Smooth muscle cell (in vitro differentiated cells): Measurements from ENCODE around the gene NCAN. TPM values are rescaled to one million over a fixed set of nuclear protein-coding genes. Genes with fewer than 3 reads are reported as not detected.
"Not testable (repeated sequence)": the region's sequence is repeated elsewhere in the genome, so short reads cannot be mapped to it uniquely, and the experiment has no call there.

Experiments
- DNase-seq: peaks from one replicate; lab custom pipeline; 2025; ENCODE audit not compliant: unreplicated experiment; lab: John Stamatoyannopoulos, UW
- H2AFZ ChIP-seq: fragments of 200-600 bp; sonication (generic); 2 replicates; pipeline ENCODE4 v1.6.0; 2016; ENCODE audit warnings: antibody characterized with exemption, low read depth, mild to moderate bottlenecking
- H3F3A ChIP-seq: fragments of 200-600 bp; sonication (generic); 2 replicates; pipeline ENCODE4 v1.6.0; 2017; ENCODE audit warnings: antibody characterized with exemption, low read depth
- H3K27ac ChIP-seq: fragments of 200-600 bp; sonication (generic); 2 replicates; pipeline ENCODE4 v1.5.1; 2016; ENCODE audit warnings: low read depth, mild to moderate bottlenecking
- H3K27me3 ChIP-seq: fragments of 200-600 bp; sonication (generic); 2 replicates; pipeline ENCODE4 v1.6.1; 2016; ENCODE audit warnings: low read depth, mild to moderate bottlenecking
- H3K36me3 ChIP-seq: fragments of 200-600 bp; sonication (generic); 2 replicates; pipeline ENCODE4 v1.5.1; 2016; ENCODE audit warnings: low read depth
- H3K4me1 ChIP-seq: fragments of 200-600 bp; sonication (generic); 2 replicates; pipeline ENCODE4 v1.5.1; 2016; ENCODE audit warnings: low read depth
- H3K4me2 ChIP-seq: fragments of 200-600 bp; sonication (generic); 2 replicates; pipeline ENCODE4 v1.6.0; 2016; ENCODE audit warnings: mild to moderate bottlenecking
- H3K4me3 ChIP-seq: fragments of 200-600 bp; sonication (generic); 2 replicates; pipeline ENCODE4 v1.5.1; 2016; ENCODE audit warnings: mild to moderate bottlenecking
- H3K79me2 ChIP-seq: fragments of 200-600 bp; sonication (generic); 2 replicates; pipeline ENCODE4 v1.6.0; 2016; ENCODE audit warnings: low read depth, mild to moderate bottlenecking
- H3K9ac ChIP-seq: fragments of 200-600 bp; sonication (generic); 2 replicates; pipeline ENCODE4 v1.6.0; 2016; ENCODE audit warnings: low read depth
- H3K9me3 ChIP-seq: fragments of 200-600 bp; sonication (generic); replicated peaks from 2 replicates; pipeline ENCODE4 v1.5.1; 2016; ENCODE audit warnings: low read depth
- H4K20me1 ChIP-seq: fragments of 200-600 bp; sonication (generic); 2 replicates; pipeline ENCODE4 v1.6.0; 2016; ENCODE audit warnings: low read depth
- WGBS: methylation state at CpG from one replicate; pipeline ENCODE4 v1.1.7; 2016; ENCODE audit warnings: low lambda C conversion rate; 5-methylcytosine and 5-hydroxymethylcytosine counted together
- polyA plus RNA-seq: library from polyadenylated mRNA; unstranded; fragments of >200 nt; fragmentation: Nextera tagmentation; extraction: Ambion mirVana; gene quantifications from 2 replicates; pipeline ENCODE4 v1.2.1, GENCODE V29; 2016
- total RNA-seq: library from RNA; depleted of rRNA; stranded (reverse); fragments of >200 nt; gene quantifications from 2 replicates; pipeline ENCODE4 v1.2.3, GENCODE V29; 2014
- TF ChIP-seq, protein P1 (sequence below): fragments of 200-600 bp; sonication (generic); IDR thresholded peaks from 2 replicates; pipeline ENCODE4 v1.5.1; 2017; ENCODE audit warnings: borderline replicate concordance, mild to moderate bottlenecking, antibody characterized with exemption; ENCODE audit not compliant: insufficient read depth, poor library complexity, severe bottlenecking

Gene NCAN
- total and polyA plus RNA-seq, 2 experiments from 2014 or later = not detected

DNA sequence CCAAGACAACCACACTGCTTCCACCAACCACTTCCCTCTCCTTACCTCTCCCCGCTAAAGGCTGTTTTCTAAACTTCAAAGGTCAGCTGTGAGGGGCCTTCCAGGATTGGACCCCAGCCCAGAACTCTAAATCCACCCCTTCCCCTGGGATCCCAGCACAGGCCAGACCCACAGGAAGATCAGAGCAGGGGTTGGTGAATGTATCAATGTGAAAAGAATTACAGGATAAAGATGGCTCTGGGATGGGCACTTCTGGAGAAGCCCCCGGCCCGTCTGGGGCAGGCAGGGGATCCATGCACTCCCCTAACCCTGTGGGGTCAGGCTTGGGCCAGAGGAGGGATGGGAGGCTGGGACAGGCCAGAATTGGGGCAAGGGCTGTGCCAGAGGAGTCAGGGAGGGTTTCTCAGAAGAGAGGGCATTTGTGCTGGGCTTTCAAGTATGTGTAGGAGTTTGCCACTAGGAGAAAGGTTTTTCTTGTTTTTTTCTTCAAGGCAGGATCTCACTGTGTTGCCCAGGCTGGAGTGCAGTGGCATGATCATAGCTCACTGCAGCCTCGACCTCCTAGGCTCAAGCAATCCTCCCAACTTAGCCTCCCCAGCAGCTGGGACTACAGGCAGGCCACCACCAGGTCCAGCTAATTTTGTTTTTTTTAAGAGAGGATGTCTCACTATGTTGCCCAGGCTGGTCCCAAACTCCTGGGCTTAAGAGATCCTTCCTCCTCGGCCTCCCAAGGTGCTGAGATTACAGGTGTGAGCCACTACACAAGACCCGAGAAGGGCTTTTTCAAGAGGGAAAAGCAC is 40.7 kb upstream of the NCAN start:
- Histone ChIP-seq H3K4me3 (no peak overlapping the region), H3K9ac (no peak overlapping the region), H3K27ac (no peak overlapping the region), H3K27me3 (no peaks in the 10 kb centered on the region), H4K20me1 (peaks cover 11% of the 10 kb centered on the region), H3K36me3 (no peaks in the 10 kb centered on the region), H3K4me2 (peak overlapping the region; percentile 81), H3F3A (no peaks in the 10 kb centered on the region), H3K9me3 (no peaks in the 10 kb centered on the region), H3K79me2 (no peaks in the 10 kb centered on the region), H2AFZ (no peak overlapping the region), H3K4me1 (no peaks in the 10 kb centered on the region)
- WGBS = 90% methylated on average over 6 of the region's 6 CpGs
- TF ChIP-seq, protein P1, sequence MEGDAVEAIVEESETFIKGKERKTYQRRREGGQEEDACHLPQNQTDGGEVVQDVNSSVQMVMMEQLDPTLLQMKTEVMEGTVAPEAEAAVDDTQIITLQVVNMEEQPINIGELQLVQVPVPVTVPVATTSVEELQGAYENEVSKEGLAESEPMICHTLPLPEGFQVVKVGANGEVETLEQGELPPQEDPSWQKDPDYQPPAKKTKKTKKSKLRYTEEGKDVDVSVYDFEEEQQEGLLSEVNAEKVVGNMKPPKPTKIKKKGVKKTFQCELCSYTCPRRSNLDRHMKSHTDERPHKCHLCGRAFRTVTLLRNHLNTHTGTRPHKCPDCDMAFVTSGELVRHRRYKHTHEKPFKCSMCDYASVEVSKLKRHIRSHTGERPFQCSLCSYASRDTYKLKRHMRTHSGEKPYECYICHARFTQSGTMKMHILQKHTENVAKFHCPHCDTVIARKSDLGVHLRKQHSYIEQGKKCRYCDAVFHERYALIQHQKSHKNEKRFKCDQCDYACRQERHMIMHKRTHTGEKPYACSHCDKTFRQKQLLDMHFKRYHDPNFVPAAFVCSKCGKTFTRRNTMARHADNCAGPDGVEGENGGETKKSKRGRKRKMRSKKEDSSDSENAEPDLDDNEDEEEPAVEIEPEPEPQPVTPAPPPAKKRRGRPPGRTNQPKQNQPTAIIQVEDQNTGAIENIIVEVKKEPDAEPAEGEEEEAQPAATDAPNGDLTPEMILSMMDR = no peak
- DNase-seq = no peak

DNA sequence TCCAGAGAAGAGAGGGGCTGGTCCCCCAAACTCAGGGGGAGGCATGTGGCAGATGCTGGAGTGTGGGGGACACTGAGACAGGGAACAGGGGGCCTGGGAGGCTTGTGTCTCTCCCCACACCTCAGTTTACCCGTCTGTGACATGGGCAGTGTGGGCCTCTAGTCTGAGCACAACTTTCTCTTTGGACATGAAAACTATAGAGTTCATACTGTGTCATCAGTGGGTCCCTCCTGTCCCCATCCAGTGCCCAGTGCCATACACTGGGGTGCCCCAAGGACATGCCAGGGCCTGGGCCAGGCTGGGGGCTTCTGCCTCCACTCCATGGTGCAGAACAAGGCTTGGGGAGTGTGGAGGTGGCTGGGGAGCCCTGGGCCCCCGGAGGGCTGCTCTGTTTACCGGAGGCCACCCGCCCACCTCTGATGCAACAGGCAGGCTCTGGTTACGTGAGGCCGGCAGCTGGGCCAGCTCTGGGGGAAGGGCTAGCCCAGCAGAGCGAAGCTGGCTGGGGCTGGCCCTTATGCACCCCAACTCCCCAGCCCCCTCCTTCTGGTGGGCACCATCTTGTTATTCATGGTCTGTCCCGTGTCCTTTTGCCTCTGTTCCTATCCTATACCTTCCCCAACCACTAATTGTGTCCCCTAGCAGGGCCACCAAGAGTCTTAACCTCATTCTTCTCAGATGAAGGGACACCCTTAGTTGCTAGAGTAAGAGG is 39.8 kb upstream of the NCAN start:
- H3K4me3 ChIP-seq = no peak overlapping the region
- H2AFZ ChIP-seq = no peak overlapping the region
- H3F3A ChIP-seq = no peaks in the 10 kb centered on the region
- peaks cover 11% of the 10 kb centered on the region for H4K20me1 ChIP-seq
- TF ChIP-seq, protein P1 = no peak
- no peaks in the 10 kb centered on the region for H3K4me1 ChIP-seq
- no peak overlapping the region for H3K9ac ChIP-seq
- no peak overlapping the region for H3K27ac ChIP-seq
- WGBS = 33% methylated on average over 8 of the region's 8 CpGs
- H3K4me2 ChIP-seq = peak overlapping the region; percentile 69
- no peaks in the 10 kb centered on the region for H3K27me3 ChIP-seq
- H3K9me3 ChIP-seq = no peaks in the 10 kb centered on the region
- peak; percentile 7 for DNase-seq
- no peaks in the 10 kb centered on the region for H3K79me2 ChIP-seq
- no peaks in the 10 kb centered on the region for H3K36me3 ChIP-seq

DNA sequence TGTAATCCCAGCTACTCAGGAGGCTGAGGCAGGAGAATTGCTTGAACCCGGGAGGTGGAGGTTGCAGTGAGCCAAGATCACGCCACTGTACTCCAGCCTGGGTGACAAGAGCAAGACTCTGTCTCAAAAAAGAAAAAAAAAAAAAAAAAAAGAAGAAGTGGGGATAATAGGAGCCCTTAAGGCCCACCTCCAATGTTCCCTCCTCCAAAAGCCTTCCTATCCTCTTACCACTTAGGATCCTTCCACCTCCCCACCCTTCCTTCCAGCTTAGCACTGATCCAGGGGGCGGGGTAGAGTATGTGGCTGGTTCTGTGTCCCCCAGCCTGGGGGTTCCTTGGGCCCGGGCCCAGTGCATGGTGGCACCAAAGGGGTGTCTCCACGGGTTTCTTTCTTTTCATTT is 38.5 kb upstream of the NCAN start:
- peaks cover 11% of the 10 kb centered on the region for H4K20me1 ChIP-seq
- H3K9ac ChIP-seq, H3K4me3 ChIP-seq, H3K4me1 ChIP-seq, H3K27me3 ChIP-seq, H3K79me2 ChIP-seq, H2AFZ ChIP-seq, H3F3A ChIP-seq, H3K4me2 ChIP-seq, H3K9me3 ChIP-seq, DNase-seq, H3K36me3 ChIP-seq, H3K27ac ChIP-seq: not testable (repeated sequence)
- WGBS = 94% methylated on average over 5 of the region's 5 CpGs

DNA sequence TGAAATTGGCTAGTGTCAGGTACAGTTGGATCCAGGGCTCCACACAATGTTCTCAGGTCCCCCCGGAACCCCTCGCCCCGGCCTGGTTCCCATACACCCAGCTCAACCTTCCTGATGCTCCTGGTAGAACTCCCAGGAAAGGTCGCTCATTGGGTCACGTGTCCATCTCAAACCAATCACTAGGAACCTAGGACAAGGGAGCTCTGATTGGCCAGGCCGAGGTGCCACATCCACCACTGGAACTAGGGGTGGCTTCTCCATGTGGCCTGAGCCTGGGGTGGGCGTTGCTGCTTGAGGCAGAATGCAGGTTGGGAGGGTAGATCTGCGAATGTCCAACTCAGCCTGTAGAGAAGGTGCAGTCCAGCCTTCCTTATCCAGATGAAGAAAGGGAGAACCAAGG is 34.8 kb upstream of the NCAN start:
- Histone ChIP-seq H3K27ac (no peak overlapping the region), H4K20me1 (no peaks in the 10 kb centered on the region), H3K9ac (no peak overlapping the region), H3K36me3 (no peaks in the 10 kb centered on the region), H2AFZ (no peak overlapping the region), H3K79me2 (no peaks in the 10 kb centered on the region), H3K4me2 (no peak overlapping the region), H3K9me3 (no peaks in the 10 kb centered on the region), H3K27me3 (no peaks in the 10 kb centered on the region), H3F3A (no peaks in the 10 kb centered on the region), H3K4me1 (no peaks in the 10 kb centered on the region), H3K4me3 (no peak overlapping the region)
- WGBS = 86% methylated on average over 8 of the region's 8 CpGs
- TF ChIP-seq, protein P1 = no peak
- no peak for DNase-seq
